Fibroblast of peridontal ligament (primary cell): ENCODE measurements around the gene DHTKD1.
"Not testable (repeated sequence)": the region's sequence is repeated elsewhere in the genome, so short reads cannot be mapped to it uniquely, and the experiment has no call there.

ENCODE experiments used
- DNase-seq: peaks from one replicate; pipeline ENCODE4 v3.0.0-alpha.2; 2010; ENCODE audit errors: extremely low read depth

DHTKD1 gene

DNA sequence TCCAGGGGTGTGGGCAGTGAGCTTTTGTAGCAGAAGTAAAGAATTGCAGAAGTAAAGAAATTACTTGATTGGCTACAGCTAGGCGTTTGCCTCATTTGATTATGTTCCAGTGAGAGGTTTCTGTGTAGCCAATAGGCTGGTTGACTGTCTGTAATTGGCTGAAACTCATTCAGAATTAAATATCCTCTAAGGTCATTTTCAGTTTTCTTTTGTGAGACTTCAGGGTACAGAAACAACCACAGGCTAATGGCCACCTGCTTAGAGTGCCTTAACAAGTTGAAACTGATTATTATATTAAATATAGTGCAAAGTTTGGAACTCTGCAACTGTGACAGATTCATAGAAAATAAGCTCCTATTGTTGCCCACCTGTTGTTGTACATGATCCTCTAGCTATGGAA is 71.3 kb downstream of the DHTKD1 start:
- no peak for DNase-seq

DNA sequence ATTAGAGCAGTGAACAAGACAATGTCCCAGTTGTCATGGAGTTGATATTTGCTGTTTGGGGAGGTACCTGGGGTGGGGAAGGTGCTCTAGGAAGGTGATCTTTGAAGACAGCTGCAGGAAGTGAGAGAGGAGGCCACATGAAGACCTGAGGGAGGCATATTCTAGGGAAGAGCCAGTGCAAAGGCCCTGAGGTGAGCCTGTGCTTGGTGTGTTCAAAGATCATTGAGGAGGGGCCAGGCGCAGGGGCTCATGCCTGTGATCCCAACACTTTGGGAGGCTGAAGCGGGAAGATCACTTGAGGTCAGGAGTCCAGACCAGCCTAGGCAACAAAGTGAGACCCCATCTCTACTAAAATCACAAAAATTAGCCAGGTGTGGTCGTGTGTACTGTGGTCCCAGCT is 75.8 kb downstream of the DHTKD1 start:
- DNase-seq: no peak

DNA sequence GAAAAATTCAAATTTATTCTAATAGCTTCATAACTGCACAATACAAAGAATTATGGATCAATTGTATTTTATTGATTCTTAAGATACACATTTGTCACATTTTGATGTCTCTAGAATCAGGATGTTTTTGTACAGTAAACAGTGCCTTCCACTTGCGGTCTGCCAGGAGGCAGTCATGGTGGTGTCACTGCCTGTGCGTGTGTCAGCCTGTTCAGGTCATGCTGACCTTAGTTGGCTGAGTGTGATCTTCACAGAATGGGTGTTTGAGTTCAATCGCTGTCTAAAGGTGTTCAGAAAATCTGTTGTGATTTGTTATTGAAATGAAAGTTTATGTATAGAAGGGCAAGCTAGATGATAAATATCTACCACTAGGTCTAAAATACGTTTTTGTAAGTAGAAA is 81.4 kb downstream of the DHTKD1 start:
- no peak for DNase-seq

DNA sequence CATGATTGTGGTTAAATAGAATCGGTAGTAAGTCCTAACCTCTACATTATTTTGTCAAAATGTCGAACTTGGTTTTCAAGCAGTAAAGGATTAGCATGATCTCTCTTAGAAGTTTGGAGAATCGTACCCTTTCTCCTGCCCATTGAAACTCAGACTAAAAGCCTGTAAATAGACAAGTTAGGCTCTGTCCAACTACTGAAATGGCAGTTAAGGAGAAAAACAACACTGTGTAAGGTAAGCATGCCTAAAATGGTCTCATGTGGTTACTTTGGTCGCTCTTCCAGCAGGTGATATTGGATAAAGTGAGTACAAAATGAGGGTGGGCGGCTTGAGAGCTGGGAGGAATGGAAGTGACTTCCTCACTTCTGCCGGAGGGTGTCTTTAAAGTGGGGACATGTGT is 85.8 kb downstream of the DHTKD1 start:
- DNase-seq: no peak

DNA sequence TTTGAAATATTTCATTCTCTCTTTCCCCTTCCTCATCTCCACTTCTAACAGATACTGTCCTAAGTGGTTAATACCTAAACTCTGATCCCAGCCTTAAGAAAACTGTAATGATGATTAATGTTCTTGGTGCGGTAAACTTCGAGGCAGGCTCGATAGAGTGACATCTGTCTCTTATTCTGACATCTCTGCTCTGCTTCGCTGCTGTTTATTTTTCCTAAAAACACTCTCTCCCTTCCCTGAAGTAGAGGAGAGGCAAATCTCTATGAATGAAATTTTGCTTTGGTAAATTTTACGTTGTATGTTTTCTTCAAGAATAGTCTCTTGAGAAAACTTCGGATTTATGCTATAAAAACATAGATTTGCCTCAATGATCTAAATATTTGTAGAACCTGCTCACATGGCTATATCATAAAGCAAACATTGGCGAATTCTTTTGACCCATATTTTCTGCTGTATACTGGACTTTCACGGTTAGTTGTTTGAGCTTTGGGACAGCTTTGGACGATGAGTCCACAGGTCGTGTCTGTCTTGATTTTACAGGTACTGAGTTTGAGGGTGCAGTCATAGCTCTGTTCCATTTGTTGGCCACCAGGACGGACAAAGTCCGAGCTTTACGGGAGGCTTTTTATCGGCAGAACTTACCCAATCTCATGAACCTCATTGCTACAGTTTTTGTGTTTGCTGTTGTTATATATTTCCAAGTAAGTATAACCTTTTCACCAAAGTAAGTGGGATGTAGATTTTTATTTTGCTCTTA is 87.8 kb downstream of the DHTKD1 start:
- DNase-seq: no peak

DNA sequence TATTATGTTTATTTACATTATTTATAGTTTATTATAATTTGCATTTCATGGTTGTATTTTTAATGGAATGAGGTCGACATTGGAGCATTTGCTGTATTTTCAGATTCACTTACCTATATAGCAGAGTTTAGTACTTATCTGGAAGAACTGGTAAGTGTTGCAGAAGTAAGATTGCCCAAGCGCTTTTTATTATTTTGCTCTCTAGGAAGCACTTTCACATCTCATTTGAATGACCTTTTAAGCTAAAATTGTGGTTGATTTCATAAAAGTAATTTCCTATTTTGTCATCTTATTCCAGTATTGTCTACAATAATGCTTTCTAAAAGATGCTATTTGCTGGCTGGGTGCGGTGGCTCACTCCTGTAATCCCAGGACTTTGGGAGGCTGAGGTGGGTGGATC is 89.4 kb downstream of the DHTKD1 start:
- DNase-seq: no peak

DNA sequence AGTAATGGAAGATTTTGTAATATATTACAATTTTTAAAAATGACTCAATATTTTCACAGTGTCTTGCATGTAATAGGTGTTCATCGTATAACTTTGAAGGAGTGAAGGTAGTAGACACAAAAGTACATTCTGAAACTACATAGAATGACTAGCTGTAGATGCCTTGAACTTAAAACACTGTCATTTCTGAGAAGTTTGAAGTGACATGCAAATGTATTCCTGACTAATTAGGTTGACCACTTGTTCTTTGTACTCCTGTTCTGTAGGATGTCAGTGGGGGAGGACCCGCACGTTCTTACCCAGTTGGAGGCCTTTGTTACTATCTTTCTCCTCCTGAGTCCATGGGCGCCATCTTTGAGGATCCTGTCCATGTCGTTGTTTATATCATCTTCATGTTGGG is 91.9 kb downstream of the DHTKD1 start:
- DNase-seq: no peak

DNA sequence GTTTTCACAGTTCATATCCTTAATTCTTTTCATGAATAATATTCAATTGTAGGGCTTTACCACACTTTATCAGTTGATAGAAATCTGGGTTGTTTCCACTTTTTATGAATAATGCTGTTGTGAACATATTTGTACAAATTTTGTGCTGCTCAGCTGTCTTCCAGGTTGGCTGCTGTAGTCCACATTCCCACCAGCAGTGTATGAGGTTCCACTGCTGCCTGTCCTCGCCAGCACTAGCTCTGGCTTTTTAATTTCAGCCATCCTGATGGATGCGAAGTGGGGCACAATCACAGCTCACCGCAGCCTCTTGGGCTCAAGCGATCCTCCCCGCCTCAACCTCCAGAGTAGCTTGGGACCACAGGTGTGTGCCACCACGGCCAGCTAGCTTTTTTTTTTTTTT is 94.2 kb downstream of the DHTKD1 start:
- no peak for DNase-seq

DNA sequence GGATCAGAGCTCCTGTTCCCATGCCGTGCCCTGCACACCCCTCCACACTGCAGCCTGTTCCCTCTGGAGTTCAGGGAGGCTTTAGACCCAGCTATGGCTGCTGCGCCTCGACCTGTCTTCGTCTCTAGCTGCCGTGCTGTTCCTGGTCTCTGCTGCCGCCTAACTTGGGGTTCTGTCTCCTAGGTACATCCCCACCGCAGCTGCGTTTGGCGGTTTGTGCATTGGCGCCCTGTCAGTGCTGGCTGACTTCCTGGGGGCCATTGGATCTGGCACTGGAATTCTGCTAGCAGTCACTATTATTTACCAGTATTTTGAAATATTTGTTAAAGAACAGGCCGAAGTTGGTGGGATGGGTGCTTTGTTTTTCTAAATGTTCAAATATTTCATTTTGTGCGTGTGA is 95.3 kb downstream of the DHTKD1 start:
- no peak for DNase-seq

DNA sequence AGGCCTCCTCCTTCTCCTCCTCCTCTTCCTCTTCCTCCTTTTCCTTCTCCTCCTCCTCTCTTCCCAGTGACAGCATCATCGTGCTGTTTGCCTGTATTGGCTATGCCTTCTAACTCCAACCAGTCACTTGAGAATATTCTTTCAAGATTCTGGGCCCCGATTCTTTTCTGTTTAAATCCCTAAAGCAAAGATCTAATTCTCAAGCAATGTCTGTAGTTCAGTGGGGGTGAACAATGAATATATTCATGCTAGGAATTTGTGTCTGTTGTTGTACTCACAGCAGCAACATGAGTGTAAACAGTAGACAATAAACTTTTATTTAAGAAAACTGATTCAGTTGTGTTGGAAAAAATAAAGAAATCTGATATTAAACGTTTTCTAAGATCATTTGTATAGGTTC is 96.3 kb downstream of the DHTKD1 start:
- DNase-seq: no peak

DNA sequence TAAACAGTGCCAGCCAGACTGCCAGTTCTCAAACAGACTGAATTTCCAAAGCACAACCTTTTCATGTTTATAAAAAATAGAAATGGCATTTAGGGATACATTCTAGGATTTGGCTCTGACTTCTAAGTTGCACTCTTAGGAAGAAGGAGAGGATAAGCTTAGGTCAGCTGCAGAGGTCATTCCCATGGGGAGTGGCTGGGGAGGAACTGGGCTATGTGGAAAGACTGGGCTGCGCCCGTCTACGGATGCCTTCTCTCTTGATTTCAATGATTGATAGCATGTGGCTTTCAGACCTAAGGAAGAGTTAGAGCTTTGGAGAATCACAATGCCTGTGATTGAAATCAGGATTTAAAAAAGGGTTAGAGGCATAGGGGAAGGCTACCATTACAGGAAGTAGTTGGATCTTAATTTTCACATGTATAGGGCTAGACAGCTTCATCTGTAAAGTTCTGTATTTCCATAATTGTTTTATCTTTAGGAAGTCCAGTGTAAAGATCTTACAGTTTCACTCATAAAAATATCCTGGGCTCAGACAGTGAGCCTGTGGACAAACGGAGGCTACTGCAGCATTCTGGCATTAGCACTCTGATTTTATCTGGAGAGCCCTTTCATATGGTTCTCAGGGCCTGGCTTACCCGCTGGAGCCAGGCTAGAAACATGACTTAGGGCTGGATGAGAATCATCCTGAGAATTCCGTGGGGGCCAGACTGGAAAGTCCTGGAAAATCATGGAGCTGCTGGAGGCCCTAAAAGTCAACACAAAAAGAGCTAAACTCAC is 97.4 kb downstream of the DHTKD1 start:
- DNase-seq: no peak

DNA sequence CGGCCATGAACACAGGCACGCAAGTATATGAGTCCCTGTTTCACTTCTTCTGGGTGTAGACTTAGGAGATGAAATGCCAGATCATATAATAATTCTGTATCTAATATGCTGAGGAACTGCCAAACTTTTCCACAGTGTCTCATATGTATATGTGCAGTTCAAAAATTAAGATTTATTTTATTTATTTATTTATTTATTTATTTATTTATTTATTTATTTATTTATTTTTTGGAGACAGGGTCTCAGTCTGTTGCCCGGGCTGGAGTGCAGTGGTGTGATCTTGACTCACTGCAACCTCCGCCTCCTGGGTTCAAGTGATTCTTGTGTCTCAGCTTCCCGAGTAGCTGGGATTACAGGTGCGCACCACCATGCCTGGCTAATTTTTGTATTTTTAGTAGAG is 102.8 kb downstream of the DHTKD1 start:
- DNase-seq: not testable (repeated sequence)
